ENCODE data around the gene KL.

The KL gene

GRCh38 chr13:33080972-33081590 lies 64.9 kb downstream of the KL start:
- DNase-seq (ENCODE audit: low read depth in 2 of 2) = no peak

GRCh38 chr13:33081666-33082065 lies 65.4 kb downstream of the KL start:
- DNase-seq (ENCODE audit: low read depth in 2 of 2) = no peak

GRCh38 chr13:33083054-33083453 lies 66.8 kb downstream of the KL start:
- no peak for DNase-seq (ENCODE audit: low read depth in 2 of 2)

- no peak for DNase-seq (ENCODE audit: low read depth in 2 of 2)
Measured at GRCh38 chr13:33087091-33087490, 70.9 kb downstream of the KL start.

- no peak for DNase-seq (ENCODE audit: low read depth in 2 of 2)
Measured at GRCh38 chr13:33087790-33088189, 71.6 kb downstream of the KL start.

- no peak for DNase-seq (ENCODE audit: low read depth in 2 of 2)
Measured at GRCh38 chr13:33089311-33089710, 73.1 kb downstream of the KL start.

- DNase-seq (ENCODE audit: low read depth in 2 of 2) = no peak
Measured at GRCh38 chr13:33090755-33091414, 74.7 kb downstream of the KL start.

GRCh38 chr13:33091415-33091774 lies 75.2 kb downstream of the KL start:
- DNase-seq (ENCODE audit: low read depth in 2 of 2) = no peak

GRCh38 chr13:33092073-33092987 lies 76.1 kb downstream of the KL start:
- DNase-seq (ENCODE audit: low read depth in 2 of 2) = no peak

- DNase-seq (ENCODE audit: low read depth in 2 of 2) = no peak
Measured at GRCh38 chr13:33096886-33097605, 80.8 kb downstream of the KL start.

- no peak for DNase-seq (ENCODE audit: low read depth in 2 of 2)
Measured at GRCh38 chr13:33099860-33100259, 83.6 kb downstream of the KL start.

- no peak for DNase-seq (ENCODE audit: low read depth in 2 of 2)
Measured at GRCh38 chr13:33100886-33101285, 84.7 kb downstream of the KL start.

GRCh38 chr13:33101835-33102234 lies 85.6 kb downstream of the KL start:
- DNase-seq (ENCODE audit: low read depth in 2 of 2) = no peak

- no peak for DNase-seq (ENCODE audit: low read depth in 2 of 2)
Measured at GRCh38 chr13:33103457-33103856, 87.2 kb downstream of the KL start.

GRCh38 chr13:33105387-33106005 lies 89.3 kb downstream of the KL start:
- no peak for DNase-seq (ENCODE audit: low read depth in 2 of 2)

- no peak for DNase-seq (ENCODE audit: low read depth in 2 of 2)
Measured at GRCh38 chr13:33106656-33107360, 90.6 kb downstream of the KL start.

- no peak for DNase-seq (ENCODE audit: low read depth in 2 of 2)
Measured at GRCh38 chr13:33107361-33107760, 91.1 kb downstream of the KL start.

- no peak for DNase-seq (ENCODE audit: low read depth in 2 of 2)
Measured at GRCh38 chr13:33108620-33109019, 92.4 kb downstream of the KL start.

GRCh38 chr13:33109271-33109697 lies 93.1 kb downstream of the KL start:
- DNase-seq (ENCODE audit: low read depth in 2 of 2) = no peak

- no peak for DNase-seq (ENCODE audit: low read depth in 2 of 2)
Measured at GRCh38 chr13:33109801-33110200, 93.6 kb downstream of the KL start.

GRCh38 chr13:33110386-33110712 lies 94.1 kb downstream of the KL start:
- no peak for DNase-seq (ENCODE audit: low read depth in 2 of 2)
